Measurements from ENCODE around the gene COLEC11. TPM values are rescaled to one million over a fixed set of nuclear protein-coding genes. Genes with fewer than 3 reads are reported as not detected.
"Not testable (repeated sequence)": the region's sequence is repeated elsewhere in the genome, so short reads cannot be mapped to it uniquely, and the experiment has no call there.

The COLEC11 gene
- total and polyA plus RNA-seq, 2 donors from 2014 or later: 7.6 to 34.6 TPM

- Histone ChIP-seq H3K4me3 (ENCODE audit: low read length in 3 of 3) (peak overlapping the region in 2 of 3 donors; percentile 9 to 32), H3K9me3 (ENCODE audit: control insufficient read depth in 2 of 3, insufficient read depth in 1 of 3, low read length in 3 of 3) (no peaks in the 10 kb centered on the region), H3K9ac (ENCODE audit: low read length in 3 of 3) (peak overlapping the region in 1 of 3 donors; percentile 19), H3K27me3 (ENCODE audit: control insufficient read depth, insufficient read depth, low read length) (no peaks in the 10 kb centered on the region), H3K4me1 (ENCODE audit: control insufficient read depth in 2 of 3, insufficient read depth in 2 of 3, low read depth in 1 of 3, low read length in 3 of 3) (peaks cover 0 to 4% (median 0%) of the 10 kb centered on the region in 3 donors), H3K27ac (ENCODE audit: low read depth in 2 of 2, low read length in 2 of 2) (peak overlapping the region; percentile 57 to 66), H3K36me3 (ENCODE audit: control insufficient read depth in 2 of 3, insufficient read depth in 3 of 3, low read length in 3 of 3) (no peaks in the 10 kb centered on the region)
- DNase-seq (peak in 3 of 5 donors; percentile 39 to 75 (median 53)), FAIRE-seq (no peak)
- intact Hi-C loops (cut with DNase I): no loop called here
- no peak for TF ChIP-seq CTCF (IDR thresholded peaks at IDR 0.05; ENCODE audit: borderline replicate concordance, extremely low read depth, insufficient read depth)
These were observed 11.7 kb downstream of the COLEC11 start for GRCh38 chr2:3606370-3607201.

GRCh38 chr2:3608373-3609278, 13.7 kb downstream of the COLEC11 start:
- DNase-seq: no peak
- no peak for TF ChIP-seq CTCF (IDR thresholded peaks at IDR 0.05; ENCODE audit: borderline replicate concordance, extremely low read depth, insufficient read depth)
- FAIRE-seq: no peak
- Histone ChIP-seq H3K9ac (ENCODE audit: low read length in 3 of 3) (no peak overlapping the region), H3K4me1 (ENCODE audit: control insufficient read depth in 2 of 3, insufficient read depth in 2 of 3, low read depth in 1 of 3, low read length in 3 of 3) (peaks cover 0 to 4% (median 0%) of the 10 kb centered on the region in 3 donors), H3K4me3 (ENCODE audit: low read length in 3 of 3) (peak overlapping the region in 1 of 3 donors; percentile 29), H3K36me3 (ENCODE audit: control insufficient read depth in 2 of 3, insufficient read depth in 3 of 3, low read length in 3 of 3) (no peaks in the 10 kb centered on the region), H3K27ac (ENCODE audit: low read depth in 2 of 2, low read length in 2 of 2) (no peak overlapping the region), H3K27me3 (ENCODE audit: control insufficient read depth, insufficient read depth, low read length) (no peaks in the 10 kb centered on the region), H3K9me3 (ENCODE audit: control insufficient read depth in 2 of 3, insufficient read depth in 1 of 3, low read length in 3 of 3) (no peaks in the 10 kb centered on the region)
- intact Hi-C loops (cut with DNase I): no loop called here

- H3K4me1 ChIP-seq (ENCODE audit: control insufficient read depth in 2 of 3, insufficient read depth in 2 of 3, low read depth in 1 of 3, low read length in 3 of 3); H3K9me3 ChIP-seq (ENCODE audit: control insufficient read depth in 2 of 3, insufficient read depth in 1 of 3, low read length in 3 of 3); H3K9ac ChIP-seq (ENCODE audit: low read length in 3 of 3); H3K27ac ChIP-seq (ENCODE audit: low read depth in 2 of 2, low read length in 2 of 2); intact Hi-C loops (cut with DNase I); H3K36me3 ChIP-seq (ENCODE audit: control insufficient read depth in 2 of 3, insufficient read depth in 3 of 3, low read length in 3 of 3); H3K27me3 ChIP-seq (ENCODE audit: control insufficient read depth, insufficient read depth, low read length); H3K4me3 ChIP-seq (ENCODE audit: low read length in 3 of 3); FAIRE-seq: not testable (repeated sequence)
- DNase-seq: peak in 1 of 5 donors; percentile 27
These were observed 14.4 kb downstream of the COLEC11 start for GRCh38 chr2:3609279-3609673.

GRCh38 chr2:3610415-3610814, 15.5 kb downstream of the COLEC11 start:
- no peaks in the 10 kb centered on the region for H3K27me3 ChIP-seq (ENCODE audit: control insufficient read depth, insufficient read depth, low read length)
- DNase-seq (peak in 2 of 5 donors; percentile 26 to 50), FAIRE-seq (no peak)
- no peaks in the 10 kb centered on the region for H3K9me3 ChIP-seq (ENCODE audit: control insufficient read depth in 2 of 3, insufficient read depth in 1 of 3, low read length in 3 of 3)
- H3K36me3 ChIP-seq (ENCODE audit: control insufficient read depth in 2 of 3, insufficient read depth in 3 of 3, low read length in 3 of 3): no peaks in the 10 kb centered on the region
- no peak overlapping the region for H3K27ac ChIP-seq (ENCODE audit: low read depth in 2 of 2, low read length in 2 of 2)
- H3K4me3 ChIP-seq (ENCODE audit: low read length in 3 of 3): no peak overlapping the region
- no peak overlapping the region for H3K9ac ChIP-seq (ENCODE audit: low read length in 3 of 3)
- TF ChIP-seq CTCF (IDR thresholded peaks at IDR 0.05; ENCODE audit: borderline replicate concordance, extremely low read depth, insufficient read depth): no peak
- H3K4me1 ChIP-seq (ENCODE audit: control insufficient read depth in 2 of 3, insufficient read depth in 2 of 3, low read depth in 1 of 3, low read length in 3 of 3): peaks cover 0 to 2% (median 0%) of the 10 kb centered on the region in 3 donors
- intact Hi-C loops (cut with DNase I): no loop called here

Measured in kidney (tissue), 14 donors.